Body of pancreas (tissue), 4 donors: ENCODE data around the gene KCNA10.

ENCODE experiments used
- POLR2A ChIP-seq, 3 donors: fragments of 450-650 bp; IDR thresholded peaks; one replicate each; pipeline ENCODE4 v1.6.1; 2016; ENCODE audit warnings: antibody characterized with exemption in 3 of 3, mild to moderate bottlenecking in 2 of 3
- TF ChIP-seq, protein P1 (sequence below), 7 experiments: fragments of 450-650 bp in 4 of 7; fragments of 200-600 bp in 3 of 7; sonication (generic) in 3 of 7; IDR thresholded peaks; one replicate each; pipeline ENCODE4 v1.5.1; 2016 to 2019; ENCODE audit warnings: antibody characterized with exemption in 7 of 7

DNA sequence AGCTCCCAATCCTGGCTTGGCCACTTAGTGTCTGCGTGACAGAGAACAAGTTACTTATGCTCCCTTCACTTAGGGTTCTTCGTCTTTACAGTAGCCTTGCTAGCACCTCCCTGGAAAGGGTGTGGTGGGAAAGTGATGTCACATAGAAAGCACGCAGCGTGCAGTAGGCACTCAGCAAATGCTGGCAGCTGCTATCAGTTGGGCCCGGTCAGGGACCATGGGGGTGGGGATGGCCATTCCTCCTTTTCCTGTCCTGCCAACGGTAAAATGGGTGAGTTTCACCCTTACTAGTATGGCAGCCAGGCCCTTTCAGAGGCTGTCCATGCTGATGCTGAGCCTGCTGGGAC is 6.2 kb upstream of the KCNA10 start:
- TF ChIP-seq, protein P1, sequence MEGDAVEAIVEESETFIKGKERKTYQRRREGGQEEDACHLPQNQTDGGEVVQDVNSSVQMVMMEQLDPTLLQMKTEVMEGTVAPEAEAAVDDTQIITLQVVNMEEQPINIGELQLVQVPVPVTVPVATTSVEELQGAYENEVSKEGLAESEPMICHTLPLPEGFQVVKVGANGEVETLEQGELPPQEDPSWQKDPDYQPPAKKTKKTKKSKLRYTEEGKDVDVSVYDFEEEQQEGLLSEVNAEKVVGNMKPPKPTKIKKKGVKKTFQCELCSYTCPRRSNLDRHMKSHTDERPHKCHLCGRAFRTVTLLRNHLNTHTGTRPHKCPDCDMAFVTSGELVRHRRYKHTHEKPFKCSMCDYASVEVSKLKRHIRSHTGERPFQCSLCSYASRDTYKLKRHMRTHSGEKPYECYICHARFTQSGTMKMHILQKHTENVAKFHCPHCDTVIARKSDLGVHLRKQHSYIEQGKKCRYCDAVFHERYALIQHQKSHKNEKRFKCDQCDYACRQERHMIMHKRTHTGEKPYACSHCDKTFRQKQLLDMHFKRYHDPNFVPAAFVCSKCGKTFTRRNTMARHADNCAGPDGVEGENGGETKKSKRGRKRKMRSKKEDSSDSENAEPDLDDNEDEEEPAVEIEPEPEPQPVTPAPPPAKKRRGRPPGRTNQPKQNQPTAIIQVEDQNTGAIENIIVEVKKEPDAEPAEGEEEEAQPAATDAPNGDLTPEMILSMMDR (IDR thresholded peaks at IDR 0.05) = no peak
- no peak for TF ChIP-seq POLR2A (IDR thresholded peaks at IDR 0.05)
